Esophagus squamous epithelium (tissue), 4 donors: ENCODE results near the gene CRB1.

Experiments used
- CTCF ChIP-seq, 6 experiments: fragments of 450-650 bp in 4 of 6; fragments of 200-600 bp in 2 of 6; sonication (generic) in 2 of 6; IDR thresholded peaks; one replicate each; pipeline ENCODE4 v1.5.1; 2016 to 2019; ENCODE audit warnings: antibody characterized with exemption in 6 of 6, mild to moderate bottlenecking in 4 of 6, moderate library complexity in 4 of 6
- POLR2A ChIP-seq, 4 donors: fragments of 450-650 bp; IDR thresholded peaks; one replicate each; pipeline ENCODE4 v1.6.1; 2017; ENCODE audit warnings: antibody characterized with exemption in 4 of 4, mild to moderate bottlenecking in 4 of 4, moderate library complexity in 3 of 4

- TF ChIP-seq CTCF (IDR thresholded peaks at IDR 0.05), result no peak
- no peak for TF ChIP-seq POLR2A (IDR thresholded peaks at IDR 0.05)
Measured at GRCh38 chr1:197467881-197468280, 199.8 kb downstream of the CRB1 start.
